HuH-7.5 (cell line): Measurements from ENCODE around the gene AMZ2.

Experiments
- DNase-seq: peaks from one replicate; pipeline ENCODE4 v3.0.0; 2011; ENCODE audit warnings: low spot score

Gene AMZ2

GRCh38 chr17:68291836-68292688 lies 44.2 kb downstream of the AMZ2 start:
- DNase-seq, result peak; percentile 84

GRCh38 chr17:68292689-68293040 lies 44.8 kb downstream of the AMZ2 start:
- no peak for DNase-seq

- DNase-seq, result no peak
Observed at GRCh38 chr17:68293490-68294195, 45.8 kb downstream of the AMZ2 start.

- DNase-seq, result no peak
Observed at GRCh38 chr17:68294196-68294555, 46.3 kb downstream of the AMZ2 start.

GRCh38 chr17:68294617-68295016 lies 46.8 kb downstream of the AMZ2 start:
- DNase-seq, result no peak

GRCh38 chr17:68295086-68295485 lies 47.2 kb downstream of the AMZ2 start:
- DNase-seq, result no peak

- no peak for DNase-seq
Observed at GRCh38 chr17:68296217-68297191, 48.7 kb downstream of the AMZ2 start.

- no peak for DNase-seq
Observed at GRCh38 chr17:68297195-68297594, 49.4 kb downstream of the AMZ2 start.

- DNase-seq, result no peak
Observed at GRCh38 chr17:68298601-68299000, 50.8 kb downstream of the AMZ2 start.

- no peak for DNase-seq
Observed at GRCh38 chr17:68299817-68300216, 52.0 kb downstream of the AMZ2 start.

- no peak for DNase-seq
Observed at GRCh38 chr17:68301438-68301959, 53.7 kb downstream of the AMZ2 start.

GRCh38 chr17:68302066-68302564 lies 54.3 kb downstream of the AMZ2 start:
- DNase-seq, result no peak

- no peak for DNase-seq
Observed at GRCh38 chr17:68302666-68303065, 54.8 kb downstream of the AMZ2 start.

- no peak for DNase-seq
Observed at GRCh38 chr17:68304706-68305105, 56.9 kb downstream of the AMZ2 start.

- DNase-seq, result no peak
Observed at GRCh38 chr17:68305142-68305541, 57.3 kb downstream of the AMZ2 start.
